Nucleus accumbens (tissue), 56 donors: Measurements from ENCODE around the gene SLC39A10.
"Not testable (repeated sequence)": the region's sequence is repeated elsewhere in the genome, so short reads cannot be mapped to it uniquely, and the experiment has no call there.

Experiments
- DNase-seq, 56 donors: peaks; one replicate each; lab custom pipeline; 2025; lab: John Stamatoyannopoulos, UW

Gene SLC39A10

DNA sequence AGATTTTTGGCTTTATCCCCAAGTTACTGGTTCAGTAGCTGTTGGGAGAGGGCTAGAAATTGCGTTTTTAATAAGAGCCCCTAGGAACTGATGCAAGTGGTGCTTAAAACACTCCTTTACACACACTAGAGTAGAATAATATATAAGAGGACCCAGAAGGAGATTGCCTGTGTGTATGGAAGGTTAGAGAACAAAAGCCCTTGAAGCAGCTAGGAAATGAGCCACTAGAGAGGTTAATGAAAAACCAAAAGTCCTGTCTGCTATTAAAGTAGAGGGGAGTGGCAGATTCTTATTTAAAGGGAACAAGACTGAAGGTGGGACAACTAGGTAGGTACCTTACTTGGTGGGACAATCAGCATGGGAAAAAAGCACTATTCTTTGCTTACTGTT is 14.4 kb upstream of the SLC39A10 start:
- no peak for DNase-seq

DNA sequence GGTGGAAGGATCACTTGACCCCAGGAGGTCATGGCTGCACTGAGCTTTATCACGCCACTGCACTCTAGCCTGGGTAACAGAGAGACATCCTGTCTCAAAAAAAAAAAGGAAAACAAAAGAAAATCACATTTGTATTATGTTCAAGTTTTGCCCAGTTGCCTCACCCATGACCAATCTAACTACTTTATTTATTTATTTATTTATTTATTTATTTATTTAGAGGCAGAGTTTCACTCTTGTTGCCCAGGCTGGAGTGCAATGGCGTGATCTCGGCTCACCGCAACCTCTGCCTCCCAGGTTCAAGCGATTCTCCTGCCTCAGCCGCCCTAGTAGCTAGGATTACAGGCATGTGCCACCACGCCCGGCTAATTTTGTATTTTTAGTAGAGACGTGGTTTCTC is 12.3 kb upstream of the SLC39A10 start:
- not testable (repeated sequence) for DNase-seq

DNA sequence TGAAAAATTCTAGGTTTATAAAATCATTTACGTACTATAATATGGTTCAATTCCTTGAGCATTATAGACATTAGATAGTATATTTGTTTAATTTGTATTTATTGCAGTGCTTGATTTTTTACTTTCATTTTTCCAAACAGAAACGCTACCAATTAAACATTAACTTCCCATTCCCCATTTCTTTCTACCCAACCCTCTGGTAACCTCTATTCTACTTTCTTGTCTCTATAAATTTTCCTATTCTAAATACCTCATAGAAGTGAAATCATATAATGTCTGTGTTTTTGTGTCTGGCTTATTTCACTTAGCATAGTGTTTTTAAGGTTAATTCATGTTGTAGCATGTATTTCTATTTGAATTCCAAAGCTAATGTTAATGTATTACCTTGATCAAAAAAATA is 11.6 kb upstream of the SLC39A10 start:
- no peak for DNase-seq

DNA sequence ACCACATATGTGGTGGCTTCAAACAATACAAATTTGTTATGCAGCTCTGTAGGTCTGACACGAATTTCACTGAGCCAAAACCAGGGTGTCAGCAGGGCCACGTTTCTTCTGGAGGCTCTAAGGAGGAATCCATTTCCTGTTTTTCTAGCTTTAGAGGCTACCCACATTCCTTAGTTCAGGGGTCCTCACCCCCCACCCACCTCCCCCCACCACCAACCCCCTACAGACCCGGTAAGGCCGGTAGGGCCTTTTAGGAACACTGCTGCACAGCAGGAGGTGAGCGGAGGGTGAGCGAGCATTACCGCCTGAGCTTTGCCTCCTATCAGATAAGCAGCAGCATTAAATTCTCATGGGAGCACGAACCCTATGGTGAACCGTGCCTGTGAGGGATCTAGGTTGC is 10.6 kb upstream of the SLC39A10 start:
- no peak for DNase-seq

DNA sequence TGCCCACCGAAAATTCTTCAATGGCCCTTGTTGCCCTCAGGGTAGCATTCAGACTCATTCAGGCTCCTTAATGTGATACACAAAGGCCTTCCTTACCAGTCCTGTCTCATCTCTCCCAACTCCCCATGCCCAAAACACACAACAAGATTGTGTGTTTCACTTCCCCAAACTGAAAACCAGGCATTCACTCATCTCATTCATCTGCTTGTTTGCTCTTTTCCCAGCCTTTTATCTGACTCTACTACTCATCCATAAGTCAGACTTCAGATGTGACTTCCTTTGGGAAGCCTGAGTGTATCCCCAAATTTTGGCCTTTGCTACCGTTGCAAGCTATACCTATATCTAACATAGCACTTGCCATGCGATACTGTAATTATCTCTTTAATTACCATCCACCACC is 9.7 kb upstream of the SLC39A10 start:
- no peak for DNase-seq

DNA sequence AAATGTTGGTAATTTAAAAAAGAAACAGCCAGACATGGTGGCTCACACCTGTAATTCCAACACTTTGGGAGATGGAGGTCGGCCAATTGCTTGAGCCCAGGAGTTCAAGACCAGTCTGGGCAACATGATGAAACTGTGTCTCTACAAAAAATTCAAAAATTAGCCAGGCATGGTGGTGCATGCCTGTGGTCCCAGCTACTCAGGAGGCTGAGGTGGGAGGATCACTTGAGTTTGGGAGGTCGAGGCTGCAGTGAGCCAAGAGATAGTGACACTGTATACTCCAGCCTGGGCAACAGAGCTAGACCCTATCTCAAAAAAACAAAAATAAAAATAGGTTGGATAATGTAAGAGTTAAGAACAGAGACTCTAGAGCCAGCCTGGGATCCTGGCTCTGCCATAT is 8.7 kb upstream of the SLC39A10 start:
- DNase-seq = not testable (repeated sequence)

DNA sequence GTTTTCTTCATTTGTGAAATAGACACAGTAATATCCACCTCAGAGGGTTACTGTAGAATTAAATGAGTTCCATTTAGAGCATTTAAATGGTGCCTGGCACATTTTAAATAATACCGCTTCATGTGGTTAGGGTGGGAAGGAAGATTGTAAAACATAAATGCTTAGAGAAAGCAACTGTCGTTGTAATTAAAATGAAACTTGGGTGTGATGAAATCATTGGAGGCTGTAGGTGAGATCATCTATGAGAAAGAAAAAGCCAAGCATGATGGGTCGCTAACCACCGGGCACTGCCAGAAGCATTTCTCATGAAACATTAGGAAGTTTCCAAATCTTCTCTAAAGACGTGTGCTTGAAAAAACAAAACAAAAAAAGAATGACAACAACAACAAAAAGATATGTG is 8.2 kb upstream of the SLC39A10 start:
- no peak for DNase-seq

DNA sequence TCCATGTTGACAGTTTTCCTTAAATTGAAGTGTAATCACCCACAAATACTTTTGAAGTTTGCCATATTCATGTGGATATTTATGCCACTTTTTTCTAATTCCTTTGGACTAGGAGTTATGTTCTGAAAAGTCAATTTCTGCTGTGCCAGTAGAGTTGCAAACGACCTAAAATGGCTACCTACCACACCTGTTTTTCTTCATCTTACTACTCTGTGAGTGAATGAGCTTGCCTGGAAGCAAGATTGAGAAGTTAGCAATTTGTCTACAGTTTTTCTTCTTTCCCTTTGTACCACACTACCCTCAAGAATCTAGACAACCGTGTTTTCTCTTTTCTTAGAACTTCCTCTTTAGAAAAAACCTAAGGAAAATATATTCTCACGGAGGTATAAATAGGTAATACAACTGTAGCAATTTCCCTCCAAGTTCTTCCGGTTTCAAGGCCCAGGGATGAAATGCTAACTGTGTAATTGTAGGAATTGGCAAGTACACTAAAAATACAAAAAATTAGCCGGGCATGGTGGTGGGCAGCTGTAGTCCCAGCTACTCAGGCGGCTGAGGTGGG is 7.3 kb upstream of the SLC39A10 start:
- no peak for DNase-seq

DNA sequence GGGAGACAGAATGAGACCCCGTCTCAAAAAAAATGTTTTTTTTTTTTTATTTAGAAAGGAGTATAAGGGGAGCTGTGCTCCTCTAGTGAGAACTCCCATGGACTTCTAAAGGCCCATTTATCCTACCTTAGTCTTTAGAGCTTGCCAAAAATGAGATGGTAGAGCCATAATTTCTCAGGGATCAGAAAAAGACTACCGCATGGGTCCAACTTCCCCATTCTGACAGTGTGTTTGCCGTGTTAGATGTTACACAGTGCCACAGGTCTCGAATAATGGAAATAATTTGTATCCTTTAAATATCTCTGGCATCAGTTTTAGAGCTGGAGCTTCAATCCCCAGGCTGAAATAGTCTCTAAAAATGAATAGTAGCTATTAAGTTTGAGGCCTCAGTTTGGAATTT is 6.0 kb upstream of the SLC39A10 start:
- no peak for DNase-seq

DNA sequence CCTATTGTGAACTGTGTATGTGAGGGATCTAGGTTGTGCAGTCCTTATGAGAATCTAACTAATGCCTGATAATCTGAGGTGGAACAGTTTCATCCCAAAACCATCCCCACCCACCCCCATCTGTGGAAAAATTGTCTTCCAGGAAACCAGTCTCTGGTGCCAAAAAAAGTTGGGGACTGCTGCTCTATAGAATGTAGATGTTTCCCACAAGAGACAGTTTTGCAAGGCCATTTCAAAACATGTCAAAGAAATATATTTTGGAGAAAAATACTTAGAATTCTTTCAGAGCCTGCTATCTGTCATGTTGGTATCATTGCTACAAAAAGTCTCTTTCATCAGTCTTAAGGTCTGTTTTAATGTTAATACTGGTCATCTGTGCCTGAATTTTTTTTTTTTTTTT is 4.1 kb upstream of the SLC39A10 start:
- no peak for DNase-seq

DNA sequence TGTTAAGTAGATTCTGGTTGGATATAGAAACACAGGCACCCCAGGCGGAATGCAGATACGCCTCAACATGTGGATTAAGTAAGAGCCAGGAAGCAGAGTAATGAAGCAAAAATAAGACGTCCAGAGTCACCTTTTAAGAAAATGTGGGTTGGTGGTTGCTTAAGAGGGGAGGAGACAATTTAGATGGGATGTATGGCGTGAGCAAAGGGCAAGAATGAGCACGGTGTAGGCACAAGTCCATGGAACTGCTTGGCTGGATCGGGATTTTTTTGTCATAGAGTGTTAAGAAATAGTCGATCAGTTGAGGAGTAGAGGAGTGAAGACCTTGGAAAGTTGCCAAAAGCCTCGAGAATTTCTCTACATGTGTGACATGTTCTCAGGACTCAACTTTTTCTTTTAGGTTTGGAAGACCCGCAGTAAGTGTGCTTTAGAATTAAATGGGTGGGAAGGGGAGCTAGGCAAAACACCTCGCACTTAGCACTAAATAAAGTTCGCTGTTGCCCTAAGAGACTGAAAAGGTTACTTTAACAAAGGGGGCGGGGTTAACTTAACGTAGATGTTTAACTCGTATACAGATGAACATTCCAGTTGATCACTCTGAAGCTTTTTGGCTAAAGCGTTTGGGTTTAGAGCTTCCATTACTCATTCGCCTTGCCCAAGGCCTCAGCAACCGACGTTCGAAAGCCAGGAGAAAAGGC is 716 bp upstream of the SLC39A10 start:
- peak in 2 of 56 donors; percentile 29 to 30 for DNase-seq

DNA sequence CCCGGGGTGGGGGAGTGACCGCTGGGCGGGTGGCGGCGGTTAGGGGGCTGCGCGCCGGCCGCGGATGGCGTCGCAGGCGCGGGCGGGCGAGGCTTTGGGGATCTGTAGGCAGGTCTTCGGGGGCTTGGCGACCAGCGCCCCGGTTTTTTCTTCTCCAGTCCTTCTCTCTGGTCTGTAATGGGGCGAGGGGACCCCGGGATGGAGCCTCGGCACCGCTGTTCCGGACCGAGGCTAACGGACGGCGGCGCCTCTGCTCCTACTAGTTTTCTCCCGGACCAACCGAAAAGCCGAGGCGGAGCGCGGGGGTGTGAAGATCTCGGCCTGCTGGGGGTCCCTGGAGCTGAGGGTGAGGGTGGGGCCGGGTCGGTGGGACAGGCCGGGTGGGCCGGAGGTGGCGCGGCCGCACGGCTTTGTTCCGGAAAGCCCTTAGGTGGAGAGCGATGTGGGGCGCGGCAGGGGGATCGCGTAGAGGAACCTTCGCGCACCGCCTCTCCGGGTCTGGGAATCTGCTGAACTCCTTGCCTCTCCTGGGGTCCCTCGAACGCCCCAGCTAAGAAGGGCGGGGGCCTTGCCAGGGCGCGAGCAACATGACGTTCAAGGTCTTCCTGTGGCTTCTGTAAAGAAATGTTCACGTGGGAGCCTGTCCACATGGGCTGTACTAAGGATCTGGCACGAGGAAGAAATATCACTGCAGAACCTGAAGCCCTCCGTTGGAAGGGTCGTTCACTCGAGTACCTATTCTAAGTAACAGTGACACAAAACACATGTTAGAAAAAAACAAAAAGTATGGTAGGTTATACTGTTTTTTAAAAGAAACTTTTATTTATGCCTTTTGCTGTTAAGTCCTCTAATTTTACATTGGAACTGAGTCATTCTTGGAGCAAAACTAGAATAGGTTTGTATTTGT is 861 bp downstream of the SLC39A10 start:
- DNase-seq = peak in 46 of 56 donors; percentile 19 to 71 (median 48)

DNA sequence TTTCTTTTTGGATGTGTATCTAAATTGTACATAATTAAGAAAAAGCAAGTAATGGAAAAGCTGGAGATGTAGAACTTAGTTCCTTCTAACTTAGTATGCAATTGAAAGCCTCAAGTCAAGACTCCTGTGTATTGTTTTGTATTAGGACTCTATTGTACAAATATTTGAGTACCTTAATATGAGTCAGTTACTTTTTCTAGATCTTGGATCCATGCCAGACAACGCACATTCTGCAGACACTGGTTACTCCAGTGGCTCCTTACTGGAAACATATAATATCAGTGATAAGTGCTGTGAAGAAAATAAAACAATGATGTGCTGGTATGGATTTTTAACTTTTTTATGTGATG is 1.5 kb downstream of the SLC39A10 start:
- no peak for DNase-seq

DNA sequence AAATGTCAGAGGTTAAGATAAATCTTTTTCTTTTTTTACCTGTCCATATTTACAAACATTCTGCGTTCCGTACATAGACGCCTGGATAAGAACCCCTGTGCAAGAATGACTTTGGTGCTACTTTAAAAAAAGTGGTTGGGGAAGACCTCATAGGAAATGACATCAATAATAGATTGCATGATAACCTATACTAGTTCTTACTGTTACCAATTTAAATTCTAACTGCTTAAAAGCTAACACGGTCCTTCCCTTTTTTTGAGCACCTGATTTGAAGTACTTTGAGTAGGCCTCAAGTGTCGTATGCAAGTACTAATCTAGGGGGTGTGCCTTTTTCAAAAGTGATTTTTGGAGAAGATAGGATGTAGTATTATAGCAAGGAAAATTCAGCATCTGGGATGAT is 2.1 kb downstream of the SLC39A10 start:
- no peak for DNase-seq

DNA sequence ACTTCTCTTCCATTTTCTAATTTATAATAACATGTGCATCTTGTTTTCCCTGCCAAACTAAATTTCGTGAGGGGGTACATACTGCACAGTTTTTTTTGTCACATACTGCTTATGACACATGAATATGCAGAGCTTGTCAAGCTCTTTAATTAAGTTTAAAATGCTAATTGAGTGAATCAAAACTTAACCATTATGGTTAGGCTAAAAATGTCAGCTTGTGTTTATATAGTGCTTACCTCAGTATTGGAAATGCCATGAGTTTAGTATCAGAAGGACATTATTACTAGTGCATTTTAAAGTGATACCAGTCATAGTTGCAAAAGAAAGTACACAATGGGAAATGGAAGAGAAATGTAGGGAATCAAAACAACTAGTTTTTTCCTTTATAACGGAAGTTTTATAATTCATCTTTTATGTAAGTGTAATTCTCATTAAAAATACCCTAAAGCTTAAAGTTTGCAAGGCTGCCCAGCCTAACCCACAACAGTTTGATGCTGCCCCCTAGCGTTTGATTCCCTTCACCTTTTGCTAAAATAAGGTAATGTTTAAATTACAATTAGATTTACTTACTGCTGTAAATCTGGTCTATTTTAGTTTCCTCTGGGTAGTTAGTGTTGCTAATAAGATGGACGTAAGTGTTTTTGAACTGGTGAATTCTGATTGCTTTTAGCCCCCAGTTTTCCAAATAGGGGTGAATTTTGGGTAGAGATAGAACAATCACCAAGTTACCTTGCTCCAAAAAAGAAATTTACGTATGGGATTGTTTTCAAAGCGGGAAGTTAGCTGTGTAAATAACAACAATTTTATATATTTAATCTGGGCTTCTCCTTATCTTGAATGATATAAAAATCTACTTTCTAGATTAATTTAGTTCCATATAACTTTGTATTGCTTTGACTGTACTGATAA is 3.2 kb downstream of the SLC39A10 start:
- DNase-seq = peak in 34 of 56 donors; percentile 6 to 85 (median 40)

DNA sequence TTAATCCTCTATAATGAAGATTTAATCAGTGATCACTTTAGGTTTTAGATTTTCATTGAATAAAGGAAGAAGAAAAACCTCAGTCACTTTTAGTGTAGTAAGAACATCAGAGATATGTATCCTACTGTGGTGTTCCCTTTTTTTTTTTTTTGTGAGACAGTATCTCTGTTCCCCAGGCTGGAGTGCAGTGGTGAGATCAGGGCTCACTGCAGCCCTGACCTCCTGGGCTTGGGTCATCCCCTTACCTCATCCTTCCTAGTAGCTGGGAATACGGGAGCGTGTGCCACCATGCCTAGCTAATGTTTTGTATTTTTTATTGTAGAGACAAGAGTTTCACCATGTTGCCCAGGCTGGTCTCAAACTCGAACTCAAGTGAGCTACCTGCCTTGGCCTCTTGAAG is 5.1 kb downstream of the SLC39A10 start:
- no peak for DNase-seq

DNA sequence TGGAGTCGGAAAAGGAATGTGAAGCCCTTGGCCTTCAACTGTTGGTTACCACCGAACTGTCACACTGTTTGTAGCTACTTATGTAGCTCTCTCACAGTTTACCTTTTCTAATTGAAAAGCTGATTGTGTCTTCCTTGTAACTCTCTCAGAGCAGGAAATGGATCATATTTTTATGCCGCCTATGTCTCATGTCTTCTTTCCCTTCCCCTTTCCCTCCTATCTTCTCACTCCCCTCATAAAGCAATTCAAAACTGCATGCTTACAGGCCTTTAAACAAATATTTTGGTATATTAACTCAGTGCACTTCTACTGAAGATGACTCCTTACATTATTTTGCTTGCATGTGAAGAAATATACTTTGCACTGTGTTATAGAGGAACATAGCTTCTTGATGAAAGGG is 6.0 kb downstream of the SLC39A10 start:
- DNase-seq = no peak

DNA sequence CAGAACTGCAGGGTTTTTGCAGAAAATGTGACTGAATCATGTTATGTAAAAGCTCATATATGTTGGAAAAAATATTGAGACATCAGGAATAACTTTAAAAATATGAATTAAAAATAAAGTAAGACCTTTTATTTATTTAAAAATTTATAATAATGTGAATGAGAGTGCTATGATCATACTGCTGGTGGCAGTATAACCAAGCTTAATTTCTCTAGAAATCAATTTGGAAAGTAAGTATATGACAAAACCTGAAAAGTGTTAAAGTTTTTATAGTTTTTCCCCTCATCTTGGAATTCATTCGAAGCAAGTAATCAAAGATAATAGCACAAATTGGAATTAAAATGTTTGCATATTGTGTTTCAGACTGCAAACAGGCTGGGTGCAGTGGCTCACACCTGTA is 7.5 kb downstream of the SLC39A10 start:
- DNase-seq = no peak

DNA sequence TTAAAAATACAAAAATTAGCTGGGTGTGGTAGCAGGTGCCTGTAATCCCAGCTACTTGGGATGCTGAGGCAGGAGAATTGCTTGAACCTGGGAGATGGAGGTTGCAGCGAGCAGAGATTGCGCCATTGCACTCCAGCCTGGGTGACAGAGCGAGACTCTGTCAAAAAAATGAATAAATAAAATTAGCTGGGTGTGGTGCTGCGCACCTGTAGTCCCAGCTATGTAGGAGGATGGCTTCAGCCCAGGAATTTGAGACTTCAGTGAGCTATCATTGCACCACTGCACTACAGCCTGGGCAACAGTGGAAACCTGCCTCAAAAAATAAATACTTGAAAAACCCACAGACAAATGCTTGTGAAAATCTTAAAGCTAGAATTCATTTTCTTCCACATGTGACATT is 8.1 kb downstream of the SLC39A10 start:
- not testable (repeated sequence) for DNase-seq

DNA sequence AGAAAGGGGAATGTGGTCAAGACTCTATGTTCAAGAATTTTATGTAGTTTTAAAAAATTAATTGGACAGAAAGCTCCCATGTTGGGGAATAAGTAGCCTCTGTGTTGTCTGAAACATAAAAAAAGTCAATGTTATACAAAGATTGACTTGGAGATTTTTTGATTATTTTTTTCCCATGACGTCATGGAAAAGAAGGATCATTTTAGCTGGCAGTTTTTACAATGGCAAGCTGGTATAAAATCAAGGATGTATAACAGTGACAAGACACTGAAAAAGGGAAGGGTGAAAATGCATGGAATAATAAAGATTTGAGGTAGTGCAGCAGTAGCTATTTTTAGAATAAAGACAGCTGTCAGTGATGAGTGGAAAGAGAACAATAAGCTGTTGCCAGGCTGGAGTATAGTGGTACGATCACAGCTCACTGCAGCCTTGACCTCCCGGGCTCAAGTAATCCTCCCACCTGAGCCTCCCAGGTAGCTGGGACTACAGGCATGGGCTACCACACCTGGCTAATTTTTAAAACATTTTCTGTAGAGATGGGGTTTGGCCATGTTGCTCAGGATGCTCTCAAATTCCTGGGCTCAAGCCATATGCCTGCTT is 9.2 kb downstream of the SLC39A10 start:
- DNase-seq = no peak
